ENCODE results near the gene CARD19.
"Not testable (repeated sequence)": the region's sequence is repeated elsewhere in the genome, so short reads cannot be mapped to it uniquely, and the experiment has no call there.

The CARD19 gene

GRCh38 chr9:93134740-93135444 lies 38.9 kb downstream of the CARD19 start:
- no peak for DNase-seq

GRCh38 chr9:93136011-93136440 lies 40.0 kb downstream of the CARD19 start:
- no peak for DNase-seq

DNA sequence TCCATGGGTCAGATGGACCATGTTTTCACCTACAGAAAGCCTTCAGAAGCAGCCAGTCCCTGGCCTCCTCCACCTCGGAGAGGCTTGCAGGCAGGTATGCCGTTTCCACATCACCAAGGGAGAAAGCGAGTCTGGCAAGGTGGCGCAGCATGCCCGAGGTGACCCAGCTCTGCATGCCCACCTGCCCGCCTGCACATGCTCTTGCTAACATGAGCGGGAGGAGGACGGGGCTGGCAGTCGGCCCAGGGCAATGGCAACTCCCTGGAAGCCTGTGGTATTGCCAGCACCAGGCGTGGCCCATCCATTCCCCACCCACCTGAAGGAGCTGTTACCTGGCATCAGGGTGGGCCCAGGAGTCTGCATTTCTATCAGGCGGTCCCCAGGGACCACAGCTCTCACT lies 41.3 kb downstream of the CARD19 start:
- DNase-seq, result no peak

DNA sequence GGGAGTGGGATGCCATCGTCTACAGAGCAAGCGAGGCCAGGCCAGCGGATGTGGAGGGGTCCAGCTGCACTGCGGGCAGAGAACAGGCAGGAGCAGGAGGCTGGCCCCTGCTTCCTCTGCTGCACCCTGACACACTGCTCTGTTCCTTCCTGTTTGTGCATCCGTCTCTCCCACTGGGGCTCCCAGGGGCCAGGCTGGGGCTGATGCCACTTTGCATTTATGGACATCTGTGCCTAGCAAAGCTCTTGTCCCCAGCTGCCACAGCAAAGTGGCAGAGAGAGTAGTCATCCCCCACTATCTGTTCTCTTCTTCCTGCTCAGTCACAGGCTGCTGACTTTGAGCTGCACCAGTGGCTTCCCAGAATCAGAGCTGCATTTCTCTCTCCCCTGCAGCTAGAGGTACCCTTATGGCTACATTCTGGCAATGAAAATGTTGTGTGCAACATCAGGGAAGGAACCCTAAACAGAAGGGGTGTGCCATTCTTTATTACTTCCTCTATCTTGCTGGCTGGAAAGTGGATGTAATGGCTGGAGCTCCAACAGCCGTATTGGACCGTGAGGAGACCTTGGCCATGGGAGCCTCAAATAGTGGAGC lies 42.3 kb downstream of the CARD19 start:
- DNase-seq, result no peak

GRCh38 chr9:93139365-93140182 lies 43.6 kb downstream of the CARD19 start:
- no peak for DNase-seq

DNA sequence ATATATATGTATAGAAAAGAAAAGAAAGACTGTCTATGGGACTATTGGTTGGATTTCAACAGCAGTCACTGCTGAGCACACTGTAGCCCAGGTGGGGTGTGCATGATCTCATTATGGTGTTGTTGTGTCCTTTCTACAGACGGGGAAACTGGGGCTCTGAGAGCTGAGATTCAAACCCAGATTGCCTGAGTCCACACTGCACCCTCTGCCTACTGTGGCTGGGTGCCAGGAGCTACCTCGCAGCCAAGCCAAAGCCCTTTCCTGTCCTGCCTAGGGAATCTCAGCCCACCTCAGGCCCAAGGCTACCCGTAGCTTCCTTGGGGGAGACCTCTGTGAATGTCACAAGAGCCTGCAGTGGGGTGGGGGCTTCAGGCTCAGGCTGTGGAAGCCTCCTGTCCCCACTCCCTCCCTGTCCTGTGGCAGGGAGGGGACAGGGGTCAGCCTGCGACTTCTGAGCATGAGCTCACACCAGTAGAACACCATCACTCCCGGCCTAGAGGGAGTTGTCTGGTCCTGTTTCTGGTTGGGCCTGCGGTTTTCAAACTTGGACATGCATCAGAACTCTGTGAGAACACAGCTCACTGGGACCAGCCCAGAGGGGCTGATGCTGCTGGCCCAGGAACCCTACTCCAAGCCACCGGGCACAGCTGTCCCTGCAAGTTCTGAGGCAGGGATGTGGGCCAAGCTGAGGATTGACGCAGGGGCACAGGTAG lies 45.9 kb downstream of the CARD19 start:
- no peak for DNase-seq

DNA sequence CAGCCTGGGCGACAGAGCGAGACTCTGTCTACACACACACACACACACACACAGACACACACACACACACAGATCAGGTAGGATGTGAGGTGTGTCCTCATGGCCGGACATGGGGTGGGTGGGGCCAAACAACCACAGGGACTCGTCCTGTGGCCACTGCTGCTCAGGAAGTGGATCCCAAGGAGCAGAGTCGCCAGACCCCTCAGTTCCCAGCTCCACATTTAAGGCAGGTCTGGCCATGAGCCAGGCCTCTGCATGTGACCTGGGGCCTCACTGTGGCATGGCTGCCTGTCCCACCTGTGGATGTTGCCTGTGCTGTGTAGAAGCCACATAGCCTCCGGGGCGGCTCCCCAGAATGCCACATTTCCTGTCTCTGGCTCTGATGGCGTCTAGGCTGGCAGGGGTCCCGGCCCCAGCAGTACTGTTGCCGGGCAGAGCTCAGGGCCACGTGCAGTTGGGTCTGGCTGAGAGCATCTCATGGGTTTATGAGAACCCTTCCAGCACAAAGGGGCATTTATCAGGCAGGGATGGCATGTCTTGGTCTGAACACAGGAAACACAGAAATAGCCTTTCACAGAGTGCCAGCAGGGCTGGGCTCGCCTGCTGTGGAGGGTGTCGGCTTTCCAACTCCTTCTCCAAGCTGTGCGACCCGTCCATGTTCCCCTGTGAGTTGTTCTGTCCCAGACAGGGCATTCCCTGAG lies 48.0 kb downstream of the CARD19 start:
- no peak for DNase-seq

DNA sequence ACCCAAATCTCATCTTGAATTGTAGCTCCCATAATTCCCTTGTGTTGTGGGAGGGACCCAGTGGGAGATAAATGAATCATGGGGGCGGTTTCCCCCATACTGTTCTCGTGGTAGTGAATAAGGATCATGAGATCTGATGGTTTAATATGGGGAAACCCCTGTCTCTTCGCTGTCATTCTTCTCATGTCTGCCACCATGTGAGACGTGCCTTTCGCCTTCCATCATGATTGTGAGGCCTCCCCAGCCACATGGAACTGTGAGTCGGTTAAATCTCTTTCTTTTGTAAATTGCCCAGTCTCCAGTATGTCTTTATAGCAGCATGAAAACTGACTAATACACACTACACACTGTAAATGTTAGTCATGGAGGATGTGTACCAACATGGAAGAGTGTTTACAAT lies 50.7 kb downstream of the CARD19 start:
- not testable (repeated sequence) for DNase-seq

- DNase-seq, result no peak
These were observed 51.6 kb downstream of the CARD19 start for GRCh38 chr9:93147632-93148031.

GRCh38 chr9:93148721-93149120 lies 52.7 kb downstream of the CARD19 start:
- DNase-seq, result no peak

GRCh38 chr9:93149361-93149760 lies 53.3 kb downstream of the CARD19 start:
- DNase-seq, result no peak

DNA sequence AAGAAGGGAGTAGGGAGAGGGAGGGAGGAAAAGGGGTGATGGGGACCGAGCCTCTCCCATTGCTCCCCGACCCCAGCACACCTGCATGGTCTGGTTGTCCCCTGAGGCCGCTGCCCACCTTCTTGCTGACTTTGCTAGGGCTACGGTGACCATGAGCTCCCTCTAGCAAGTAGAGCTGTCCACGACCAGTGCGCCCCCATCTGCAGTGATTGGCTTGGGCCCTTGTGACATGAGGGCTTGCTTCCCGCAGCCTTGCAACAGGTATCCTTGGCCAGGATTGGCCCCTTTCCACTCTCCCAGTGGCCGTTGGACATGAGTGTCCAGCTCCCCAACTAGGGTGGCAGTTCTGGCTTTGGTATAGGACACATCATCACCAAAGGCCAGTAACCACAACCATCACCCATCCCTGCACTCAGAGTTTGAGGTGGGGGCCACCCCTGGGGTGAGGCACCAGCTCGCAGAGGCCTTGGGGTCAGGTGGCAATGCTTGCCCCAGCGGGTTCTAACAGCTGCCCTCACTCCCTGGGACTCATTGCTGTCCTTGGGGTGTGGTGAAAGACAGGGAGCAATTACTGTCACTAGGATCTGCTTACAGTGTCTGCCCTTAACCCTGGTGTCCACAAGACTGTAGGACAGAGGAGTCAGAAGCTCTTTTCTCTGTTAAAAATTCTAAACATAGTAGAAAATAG lies 55.2 kb downstream of the CARD19 start:
- no peak for DNase-seq

DNA sequence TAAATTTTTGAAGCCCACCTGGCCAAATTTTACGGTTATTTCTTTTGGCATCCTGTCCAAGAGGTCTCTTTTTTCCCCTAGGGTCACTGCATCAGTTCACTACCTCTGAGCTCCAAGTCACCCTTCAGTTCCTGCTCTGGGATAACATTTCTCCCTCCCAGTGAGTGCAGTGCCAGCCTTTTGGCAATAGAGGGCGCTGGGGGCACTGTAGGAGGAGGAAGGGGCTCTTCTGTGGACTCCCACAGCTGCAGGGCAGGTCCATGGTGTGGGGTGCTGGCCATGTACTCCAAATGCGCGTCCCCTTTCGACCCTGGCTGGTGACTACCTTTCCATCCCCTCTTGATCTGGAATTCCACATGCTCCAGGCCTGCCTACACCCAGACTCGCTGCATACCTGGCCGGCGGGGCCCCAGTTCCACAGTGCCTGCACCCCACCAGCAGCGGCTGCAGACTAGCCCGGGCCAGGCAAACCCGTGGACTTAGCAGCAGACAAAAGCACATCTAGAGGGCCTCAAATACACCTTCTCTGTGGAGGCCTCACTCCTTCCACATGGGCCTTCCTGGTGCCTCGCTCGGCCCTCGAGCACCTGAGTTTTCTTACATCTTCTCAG lies 58.4 kb downstream of the CARD19 start:
- no peak for DNase-seq

DNA sequence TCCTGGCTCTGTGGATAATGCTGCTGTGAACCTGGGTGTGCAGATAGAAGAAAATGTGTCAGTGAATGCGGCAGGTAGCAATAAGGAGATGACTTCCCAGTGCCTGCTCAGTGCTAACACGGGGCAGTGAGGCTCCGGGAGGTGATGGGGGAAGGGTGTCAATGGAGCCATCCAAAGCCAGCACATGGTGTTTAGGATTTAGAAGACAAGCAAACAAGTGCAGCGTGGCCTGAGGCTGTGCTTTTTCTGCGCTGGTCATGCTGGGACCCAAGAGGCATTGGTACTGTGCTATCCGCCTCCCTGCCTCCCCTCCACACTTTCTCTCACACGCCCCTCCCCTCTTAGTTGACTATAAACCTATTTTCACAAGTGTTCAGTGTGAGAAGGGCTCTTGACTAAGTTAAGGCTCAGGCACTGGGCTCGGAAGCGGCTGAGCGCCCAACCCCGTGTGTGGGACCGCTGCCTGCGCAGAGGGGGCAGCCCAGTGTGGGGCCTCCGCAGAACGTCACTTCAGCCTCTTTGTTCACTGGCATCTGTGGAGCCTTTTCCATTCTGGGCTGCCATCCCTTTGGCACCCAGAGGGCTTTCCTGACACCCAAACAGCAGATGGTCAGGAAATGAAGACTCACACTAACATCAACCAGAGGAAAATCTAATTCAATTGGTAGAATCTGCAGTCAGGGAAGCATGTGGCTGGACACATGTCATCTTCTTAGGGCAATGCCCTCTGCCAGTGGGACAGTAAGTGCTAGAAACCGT lies 59.9 kb downstream of the CARD19 start:
- no peak for DNase-seq

GRCh38 chr9:93156475-93157008 lies 60.5 kb downstream of the CARD19 start:
- no peak for DNase-seq

DNA sequence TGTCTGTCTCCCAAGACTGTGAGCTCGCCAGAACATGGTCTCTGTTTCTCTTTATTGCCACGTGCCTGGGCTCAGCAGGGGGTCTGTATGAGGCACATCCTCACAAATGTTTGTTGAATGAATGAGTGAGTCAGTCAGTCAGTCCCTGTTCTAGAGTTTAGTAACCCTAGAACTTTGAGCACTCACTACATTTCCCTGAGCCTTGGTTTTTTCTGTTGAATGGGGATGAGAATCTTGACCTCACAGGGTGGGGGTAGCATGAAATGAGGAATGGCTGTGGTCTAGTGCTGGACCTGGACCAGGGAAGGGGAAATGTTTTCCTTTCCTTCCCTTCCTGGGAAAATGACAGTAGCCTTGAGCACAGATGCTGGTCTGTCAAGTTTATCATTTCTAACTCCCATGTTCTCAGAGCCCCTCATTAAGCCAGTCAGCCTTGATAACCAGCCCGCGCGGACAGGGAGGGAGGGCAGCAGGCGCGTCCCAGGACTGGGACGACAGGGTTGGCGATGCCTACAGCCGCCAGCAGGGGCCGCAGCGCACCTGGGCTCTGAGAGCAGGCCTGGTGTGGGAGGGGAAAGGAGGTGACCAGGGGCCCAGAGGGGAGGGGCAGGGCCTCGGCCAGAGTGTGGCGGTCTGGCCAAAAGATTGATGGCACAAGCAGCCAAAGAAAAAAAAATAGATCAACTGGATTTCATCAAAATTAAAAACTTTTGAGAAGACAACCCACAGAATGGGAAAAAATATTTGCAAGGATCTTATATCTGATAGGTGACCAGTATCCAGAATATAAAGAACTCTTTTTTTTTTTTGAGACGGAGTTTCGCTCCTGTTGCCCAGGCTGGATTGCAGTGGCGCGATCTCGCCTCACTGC lies 63.8 kb downstream of the CARD19 start:
- DNase-seq, result peak; percentile 77

GRCh38 chr9:93161786-93162562 lies 66.0 kb downstream of the CARD19 start:
- DNase-seq, result no peak
